ENCODE measurements around the gene PPP1R14D. TPM values are rescaled to one million over a fixed set of nuclear protein-coding genes. Genes with fewer than 3 reads are reported as not detected.
A peak's percentile ranks its signal among the peaks of the same experiment; 100 is the strongest.

The PPP1R14D gene
- polyA plus RNA-seq, 3 donors, result not detected

DNA sequence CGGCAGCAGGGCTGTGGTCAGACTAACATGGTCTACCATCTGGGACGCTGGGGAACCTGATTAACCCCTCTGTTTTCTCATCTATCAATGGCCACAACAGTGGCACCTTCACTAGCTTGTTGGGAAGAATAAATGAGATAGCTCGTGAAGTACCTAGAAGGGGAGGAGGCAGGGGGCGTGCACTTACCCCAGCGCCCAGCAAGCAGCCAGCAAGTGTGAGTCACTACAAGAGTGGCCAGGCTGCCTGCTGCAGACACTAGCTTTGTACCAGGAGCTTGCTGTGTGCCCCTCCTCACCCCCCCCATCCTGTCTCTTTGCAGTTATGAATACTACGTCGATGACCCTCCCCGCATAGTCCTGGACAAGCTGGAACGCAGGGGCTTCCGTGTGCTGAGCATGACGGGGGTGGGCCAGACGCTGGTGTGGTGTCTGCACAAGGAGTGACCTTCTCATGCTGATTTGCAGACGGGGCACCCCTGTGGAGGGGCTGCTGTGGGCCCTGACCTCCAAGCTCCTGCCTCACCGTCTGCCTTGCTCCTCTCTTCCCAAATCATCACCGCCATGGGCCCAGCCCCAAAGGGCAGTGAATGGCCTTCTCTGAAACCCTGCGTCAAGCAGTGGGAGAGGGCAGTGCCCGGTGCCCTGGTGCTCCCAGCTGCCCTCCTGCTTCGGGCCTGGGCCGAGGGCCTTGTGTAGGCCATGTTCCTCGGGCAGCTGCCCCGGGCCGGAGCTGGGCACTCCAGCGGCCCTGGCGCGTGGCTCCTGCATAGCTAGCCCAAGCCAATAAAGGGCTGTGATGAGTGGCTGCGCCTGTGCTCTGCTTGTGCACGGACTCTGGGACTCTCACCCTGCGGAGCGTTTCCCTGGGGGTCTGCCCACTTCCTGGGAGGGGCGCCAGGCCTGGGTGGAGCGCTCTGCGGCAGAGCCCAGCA lies 61.3 kb downstream of the PPP1R14D start:
- no peaks in the 10 kb centered on the region for H3K27me3 ChIP-seq (ENCODE audit: control insufficient read depth in 2 of 2, insufficient read depth in 2 of 2, low read length in 2 of 2)
- 96% methylated on average over 21 of the region's 32 CpGs for WGBS (ENCODE audit: insufficient coverage)
- TF ChIP-seq, protein P1, sequence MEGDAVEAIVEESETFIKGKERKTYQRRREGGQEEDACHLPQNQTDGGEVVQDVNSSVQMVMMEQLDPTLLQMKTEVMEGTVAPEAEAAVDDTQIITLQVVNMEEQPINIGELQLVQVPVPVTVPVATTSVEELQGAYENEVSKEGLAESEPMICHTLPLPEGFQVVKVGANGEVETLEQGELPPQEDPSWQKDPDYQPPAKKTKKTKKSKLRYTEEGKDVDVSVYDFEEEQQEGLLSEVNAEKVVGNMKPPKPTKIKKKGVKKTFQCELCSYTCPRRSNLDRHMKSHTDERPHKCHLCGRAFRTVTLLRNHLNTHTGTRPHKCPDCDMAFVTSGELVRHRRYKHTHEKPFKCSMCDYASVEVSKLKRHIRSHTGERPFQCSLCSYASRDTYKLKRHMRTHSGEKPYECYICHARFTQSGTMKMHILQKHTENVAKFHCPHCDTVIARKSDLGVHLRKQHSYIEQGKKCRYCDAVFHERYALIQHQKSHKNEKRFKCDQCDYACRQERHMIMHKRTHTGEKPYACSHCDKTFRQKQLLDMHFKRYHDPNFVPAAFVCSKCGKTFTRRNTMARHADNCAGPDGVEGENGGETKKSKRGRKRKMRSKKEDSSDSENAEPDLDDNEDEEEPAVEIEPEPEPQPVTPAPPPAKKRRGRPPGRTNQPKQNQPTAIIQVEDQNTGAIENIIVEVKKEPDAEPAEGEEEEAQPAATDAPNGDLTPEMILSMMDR (IDR thresholded peaks at IDR 0.05), result no peak
- H3K9me3 Mint-ChIP-seq, result no peaks in the 10 kb centered on the region
- no peaks in the 10 kb centered on the region for H3K79me2 ChIP-seq (ENCODE audit: insufficient read depth, low read length)
- H3K4me2 ChIP-seq (replicated peaks; ENCODE audit: extremely low read depth, low read length, poor library complexity, severe bottlenecking), result no peak overlapping the region
- no peak overlapping the region for H3K4me3 ChIP-seq (replicated peaks in 1 of 3; ENCODE audit: low read depth in 2 of 3, low read length in 3 of 3)
- intact Hi-C loops (cut with micrococcal nuclease), result loop anchor here in 1 of 2 donors (10.0 kb wide), 1 partner anchor 72 kb away; the partner anchor contains the start of gene RAD51
- H4K20me1 ChIP-seq (ENCODE audit: insufficient read depth, low read length), result no peaks in the 10 kb centered on the region
- DNase-seq, result no peak
- H3K9me3 ChIP-seq (replicated peaks in 1 of 2; ENCODE audit: control insufficient read depth in 1 of 2, insufficient read depth in 1 of 2, low read length in 2 of 2), result no peaks in the 10 kb centered on the region
- peak overlapping the region in 1 of 7 donors; percentile 15 for H3K27ac Mint-ChIP-seq
- H3K36me3 Mint-ChIP-seq, result peaks cover 23 to 40% of the 10 kb centered on the region in 2 donors
- peaks cover 3 to 8% (median 6%) of the 10 kb centered on the region in 3 donors for H3K27me3 Mint-ChIP-seq (ENCODE audit: low read depth in 3 of 3)
- no peak overlapping the region for H3K27ac ChIP-seq (ENCODE audit: low read depth in 1 of 2, low read length in 2 of 2)
- peaks cover 16 to 34% of the 10 kb centered on the region in 2 donors for H3K36me3 ChIP-seq (replicated peaks in 1 of 2; ENCODE audit: control insufficient read depth in 1 of 2, insufficient read depth in 2 of 2, low read length in 2 of 2)
- no peak overlapping the region for H2AFZ ChIP-seq (ENCODE audit: insufficient read depth, low read depth, low read length, poor library complexity, severe bottlenecking)
- peaks cover 53 to 61% of the 10 kb centered on the region in 2 donors for H3K4me1 ChIP-seq (ENCODE audit: control insufficient read depth in 1 of 2, insufficient read depth in 2 of 2, low read length in 2 of 2)
- H3K4me3 Mint-ChIP-seq, result no peak overlapping the region
- H3K4me1 Mint-ChIP-seq, result peaks cover 53% of the 10 kb centered on the region
- no peak overlapping the region for H3K9ac ChIP-seq (ENCODE audit: insufficient read depth, low read length, poor library complexity, severe bottlenecking)

DNA sequence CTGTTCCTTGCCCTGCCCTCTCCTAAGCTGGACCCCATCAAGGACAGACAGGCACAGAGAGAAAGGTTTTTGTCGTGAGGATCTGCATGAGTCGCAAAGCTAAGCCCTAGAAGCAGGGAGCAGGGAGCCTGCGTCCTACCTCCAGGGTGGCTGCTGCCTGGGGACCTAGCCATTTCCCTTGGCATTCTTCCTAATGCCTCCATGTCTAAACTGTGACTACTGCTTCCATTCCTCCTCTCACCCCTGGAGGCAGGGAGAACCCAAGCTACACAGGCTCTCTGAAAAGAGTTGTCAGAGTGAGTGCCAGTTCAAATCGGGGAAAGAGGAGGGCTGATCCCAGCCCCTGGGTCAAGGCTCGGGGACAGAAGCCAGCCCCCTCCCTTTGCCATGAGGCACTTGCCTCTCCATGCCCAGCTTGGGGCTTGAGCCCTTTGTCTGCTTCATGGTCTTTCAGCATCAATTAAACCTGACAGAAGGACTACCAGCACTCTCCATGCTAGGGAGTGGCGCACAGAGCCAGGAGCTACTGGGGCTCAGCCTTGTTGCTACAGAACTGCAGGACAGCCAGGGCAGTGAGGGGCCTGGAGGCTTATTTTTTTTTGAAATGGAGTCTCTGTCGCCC lies 62.2 kb downstream of the PPP1R14D start:
- H3K9me3 ChIP-seq (replicated peaks in 1 of 2; ENCODE audit: control insufficient read depth in 1 of 2, insufficient read depth in 1 of 2, low read length in 2 of 2), result no peaks in the 10 kb centered on the region
- peaks cover 17 to 33% of the 10 kb centered on the region in 2 donors for H3K36me3 Mint-ChIP-seq
- intact Hi-C loops (cut with micrococcal nuclease), result loop anchor here in 1 of 2 donors (10.0 kb wide), 1 partner anchor 72 kb away; the partner anchor contains the start of gene RAD51
- no peaks in the 10 kb centered on the region for H3K79me2 ChIP-seq (ENCODE audit: insufficient read depth, low read length)
- no peaks in the 10 kb centered on the region for H3K9me3 Mint-ChIP-seq
- no peaks in the 10 kb centered on the region for H4K20me1 ChIP-seq (ENCODE audit: insufficient read depth, low read length)
- H3K4me1 Mint-ChIP-seq, result peaks cover 53% of the 10 kb centered on the region
- peaks cover 53 to 61% of the 10 kb centered on the region in 2 donors for H3K4me1 ChIP-seq (ENCODE audit: control insufficient read depth in 1 of 2, insufficient read depth in 2 of 2, low read length in 2 of 2)
- no peak for DNase-seq
- H3K36me3 ChIP-seq (replicated peaks in 1 of 2; ENCODE audit: control insufficient read depth in 1 of 2, insufficient read depth in 2 of 2, low read length in 2 of 2), result peaks cover 14 to 26% of the 10 kb centered on the region in 2 donors
- H3K4me3 ChIP-seq (replicated peaks in 1 of 3; ENCODE audit: low read depth in 2 of 3, low read length in 3 of 3), result no peak overlapping the region
- H3K4me2 ChIP-seq (replicated peaks; ENCODE audit: extremely low read depth, low read length, poor library complexity, severe bottlenecking), result no peak overlapping the region
- H3K27me3 ChIP-seq (ENCODE audit: control insufficient read depth in 2 of 2, insufficient read depth in 2 of 2, low read length in 2 of 2), result no peaks in the 10 kb centered on the region
- 95% methylated on average over 4 of the region's 7 CpGs for WGBS (ENCODE audit: insufficient coverage)
- peak overlapping the region in 2 of 7 donors; percentile 50 to 67 for H3K27ac Mint-ChIP-seq
- TF ChIP-seq, protein P1 (IDR thresholded peaks at IDR 0.05), result no peak
- no peak overlapping the region for H3K27ac ChIP-seq (ENCODE audit: low read depth in 1 of 2, low read length in 2 of 2)
- H3K4me3 Mint-ChIP-seq, result no peak overlapping the region
- H3K9ac ChIP-seq (ENCODE audit: insufficient read depth, low read length, poor library complexity, severe bottlenecking), result no peak overlapping the region
- H3K27me3 Mint-ChIP-seq (ENCODE audit: low read depth in 3 of 3), result peaks cover 3 to 9% (median 8%) of the 10 kb centered on the region in 3 donors
- no peak overlapping the region for H2AFZ ChIP-seq (ENCODE audit: insufficient read depth, low read depth, low read length, poor library complexity, severe bottlenecking)
